ENCODE measurements around the gene DNM3. TPM values are rescaled to one million over a fixed set of nuclear protein-coding genes. Genes with fewer than 3 reads are reported as not detected.

DNM3 gene
- total and polyA plus RNA-seq, 2 of the 8 experiments (the other 6 are each of a cell fraction or from before 2014, with no cell fraction given): 2.0 to 8.5 TPM

- no peak for TF ChIP-seq CHD7 (IDR thresholded peaks at IDR 0.05; ENCODE audit: insufficient replicate concordance, low read length)
Measured at GRCh38 chr1:172381946-172382345, 540.6 kb downstream of the DNM3 start (continued).

Data from H1 (cell line).